ENCODE measurements around the gene KCNH2.

KCNH2 gene

GRCh38 chr7:150942001-150942590 lies 36.0 kb downstream of the KCNH2 start:
- no peak overlapping the region for H3K27ac ChIP-seq (ENCODE audit: extremely low read depth, low read depth, low read length)
- H3K36me3 ChIP-seq (ENCODE audit: control insufficient read depth in 2 of 2, insufficient read depth in 1 of 2, low read length in 2 of 2): no peaks in the 10 kb centered on the region
- POLR2A ChIA-PET: no interaction called here
- H3K9me3 ChIP-seq (ENCODE audit: control insufficient read depth, insufficient read depth, low read depth, low read length): no peaks in the 10 kb centered on the region
- H3K4me3 ChIP-seq (ENCODE audit: low read depth, low read length): no peak overlapping the region
- CTCF ChIA-PET: no interaction called here
- no peak for TF ChIP-seq PRDM10 (tag by site-specific recombination; IDR thresholded peaks at IDR 0.05)
- no peak for TF ChIP-seq ZNF701 (tag by site-specific recombination; IDR thresholded peaks at IDR 0.05)
- TF ChIP-seq TRIM28 (IDR thresholded peaks at IDR 0.05; ENCODE audit: borderline replicate concordance, low read length): no peak
- TF ChIP-seq SCRT1 (tag by site-specific recombination; IDR thresholded peaks at IDR 0.05; ENCODE audit: borderline replicate concordance): 0 out of 2 replicates have a peak, but pooled peaks have one; percentile 24
- no peak for TF ChIP-seq ZFP41 (tag by site-specific recombination; IDR thresholded peaks at IDR 0.05; ENCODE audit: borderline replicate concordance)
- TF ChIP-seq ELK4 (IDR thresholded peaks at IDR 0.05; ENCODE audit: borderline replicate concordance, low read depth, low read length): no peak
- no peak for TF ChIP-seq HIC1 (tag by site-specific recombination; IDR thresholded peaks at IDR 0.05)
- no peak for TF ChIP-seq ZBTB49 (tag by site-specific recombination; IDR thresholded peaks at IDR 0.05; ENCODE audit: low read depth)
- peak; percentile 30; the same call in 1 of the 2 replicates for TF ChIP-seq SCRT2 (tag by site-specific recombination; IDR thresholded peaks at IDR 0.05)
- TF ChIP-seq ZNF544 (tag by site-specific recombination; IDR thresholded peaks at IDR 0.05): no peak
- TF ChIP-seq ZNF776 (tag by site-specific recombination; IDR thresholded peaks at IDR 0.05; ENCODE audit: borderline replicate concordance): no peak
- no peak for TF ChIP-seq ZBTB20 (tag by site-specific recombination; IDR thresholded peaks at IDR 0.05)
- no peak for TF ChIP-seq YY1 (tag by site-specific recombination; IDR thresholded peaks at IDR 0.05)
- TF ChIP-seq SP2 (tag by site-specific recombination; IDR thresholded peaks at IDR 0.05): peak; percentile 18; the same call in 1 of the 2 replicates
- no peaks in the 10 kb centered on the region for H3K4me1 ChIP-seq (ENCODE audit: control insufficient read depth, insufficient read depth, low read length)

- H3K27ac ChIP-seq (ENCODE audit: extremely low read depth, low read depth, low read length): no peak overlapping the region
- no peaks in the 10 kb centered on the region for H3K36me3 ChIP-seq (ENCODE audit: control insufficient read depth in 2 of 2, insufficient read depth in 1 of 2, low read length in 2 of 2)
- CTCF ChIA-PET: no interaction called here
- H3K4me1 ChIP-seq (ENCODE audit: control insufficient read depth, insufficient read depth, low read length): no peaks in the 10 kb centered on the region
- POLR2A ChIA-PET: no interaction called here
- H3K9me3 ChIP-seq (ENCODE audit: control insufficient read depth, insufficient read depth, low read depth, low read length): no peaks in the 10 kb centered on the region
- no peak overlapping the region for H3K4me3 ChIP-seq (ENCODE audit: low read depth, low read length)
- TF ChIP-seq ZBTB11 (tag by site-specific recombination; conservative IDR thresholded peaks at IDR 0.05; ENCODE audit: low read depth) (no peak), ZNF549 (tag by site-specific recombination; IDR thresholded peaks at IDR 0.05) (no peak), PRDM1 (tag by site-specific recombination; IDR thresholded peaks at IDR 0.05) (no peak), HOXC10 (CRISPR knock-in tag; IDR thresholded peaks at IDR 0.05) (no peak), OSR2 (tag by site-specific recombination; IDR thresholded peaks at IDR 0.05) (no peak), ZBTB8A (tag by site-specific recombination; IDR thresholded peaks at IDR 0.05) (no peak)
Observed at GRCh38 chr7:150941351-150942000, 36.6 kb downstream of the KCNH2 start.

Measured in HEK293 (cell line).